NAMALWA (cell line): Measurements from ENCODE around the gene HEPHL1.
"Not testable (repeated sequence)": the region's sequence is repeated elsewhere in the genome, so short reads cannot be mapped to it uniquely, and the experiment has no call there.

ENCODE experiments used
- DNase-seq: peaks from one replicate; pipeline ENCODE4 v3.0.0-alpha.2; 2015; ENCODE audit warnings: low spot score

HEPHL1 gene

DNA sequence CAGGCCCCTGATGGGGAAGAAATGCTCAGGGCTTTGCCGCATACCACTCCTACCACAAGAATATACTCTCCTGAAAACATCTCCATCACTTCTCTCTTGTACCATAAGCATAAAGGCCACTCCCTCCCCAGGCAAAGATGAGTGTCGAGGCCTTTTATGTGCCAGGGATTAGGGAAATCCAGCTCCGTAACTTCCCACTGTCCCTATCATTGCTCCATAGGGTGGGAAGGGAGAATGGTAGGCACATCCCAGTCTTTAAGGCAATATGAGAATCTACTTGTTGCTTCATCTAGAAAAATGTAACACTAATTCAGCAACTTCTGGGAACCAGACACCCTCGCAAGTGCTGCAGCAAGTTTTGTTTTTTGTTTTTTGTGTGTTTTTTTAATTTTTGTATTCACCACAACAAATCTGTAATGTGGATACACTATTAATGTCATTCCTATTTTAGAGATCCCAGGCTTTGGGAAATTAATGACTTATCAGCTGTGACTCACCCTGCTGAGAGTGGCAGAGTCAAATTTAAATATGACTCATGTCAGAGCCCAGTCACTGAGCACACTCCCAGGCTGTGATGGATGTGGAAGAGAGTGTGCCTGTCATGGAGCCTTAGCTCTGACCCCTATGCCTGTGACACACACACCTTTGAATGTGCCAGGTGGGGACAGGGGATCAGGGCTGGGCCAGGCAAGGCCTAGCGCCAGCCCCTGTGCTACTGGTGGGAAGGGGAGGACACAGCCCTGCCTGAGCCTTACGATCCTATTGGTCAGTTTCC is 130.9 kb downstream of the HEPHL1 start:
- no peak for DNase-seq

- DNase-seq, result no peak
Observed at GRCh38 chr11:94152678-94153065, 131.5 kb downstream of the HEPHL1 start.

DNA sequence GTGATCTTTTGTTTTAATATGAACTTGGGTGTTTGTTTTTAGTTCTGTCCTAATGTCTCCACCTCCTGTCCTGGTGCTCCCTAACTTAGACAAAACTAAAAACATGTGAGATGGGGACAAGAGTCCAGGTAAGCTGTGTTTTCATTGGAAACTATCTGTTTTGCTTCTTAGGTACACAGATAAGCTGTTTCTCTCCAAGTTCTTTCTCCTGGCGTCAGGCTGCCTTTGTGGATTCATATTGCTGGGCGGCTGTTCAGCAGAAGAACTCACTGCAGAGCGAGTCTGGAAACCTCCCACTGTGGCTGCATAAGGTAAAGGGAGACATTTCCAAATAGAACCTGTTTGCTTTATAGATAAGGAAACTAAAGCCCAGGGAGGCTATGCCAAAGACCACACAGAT is 132.2 kb downstream of the HEPHL1 start:
- no peak for DNase-seq

- no peak for DNase-seq
Observed at GRCh38 chr11:94154095-94154856, 133.1 kb downstream of the HEPHL1 start.

DNA sequence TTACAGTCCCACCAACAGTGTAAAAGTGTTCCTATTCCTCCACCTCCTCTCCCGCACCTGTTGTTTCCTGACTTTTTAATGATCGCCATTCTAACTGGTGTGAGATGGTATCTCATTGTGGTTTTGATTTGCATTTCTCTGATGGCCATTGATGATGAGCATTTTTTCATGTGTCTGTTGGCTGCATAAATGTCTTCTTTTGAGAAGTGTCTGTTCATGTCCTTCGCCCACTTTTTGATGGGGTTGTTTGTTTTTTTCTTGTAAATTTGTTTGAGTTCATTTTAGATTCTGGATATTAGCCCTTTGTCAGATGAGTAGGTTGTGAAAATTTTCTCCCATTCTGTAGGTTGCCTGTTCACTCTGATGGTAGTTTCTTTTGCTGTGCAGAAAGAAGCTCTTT is 136.2 kb downstream of the HEPHL1 start:
- DNase-seq, result not testable (repeated sequence)
